ENCODE results near the gene SEL1L. TPM values are rescaled to one million over a fixed set of nuclear protein-coding genes. Genes with fewer than 3 reads are reported as not detected.

The SEL1L gene
- total and polyA plus RNA-seq, 4 donors = 13.2 to 101 (median 49.2) TPM

- DNase-seq (no peak), ATAC-seq (ENCODE audit: insufficient read depth, low FRiP score) (no peak)
- peaks cover 0 to 7% (median 0%) of the 10 kb centered on the region in 5 donors for H3K4me1 ChIP-seq (ENCODE audit: control insufficient read depth in 5 of 5, insufficient read depth in 5 of 5, low read length in 5 of 5)
- H3K9ac ChIP-seq (ENCODE audit: insufficient read depth in 1 of 2, low read length in 2 of 2) = no peak overlapping the region
- no peaks in the 10 kb centered on the region for H3K36me3 ChIP-seq (ENCODE audit: control insufficient read depth in 4 of 4, insufficient read depth in 4 of 4, low read length in 4 of 4)
- peaks cover 0 to 3% (median 0%) of the 10 kb centered on the region in 4 donors for H3K9me3 ChIP-seq (ENCODE audit: control insufficient read depth in 4 of 4, insufficient read depth in 3 of 4, low read length in 3 of 4)
- no peak overlapping the region for H3K4me3 ChIP-seq
- H3K27me3 ChIP-seq (ENCODE audit: control insufficient read depth in 3 of 3, insufficient read depth in 3 of 3, low read length in 2 of 3) = no peaks in the 10 kb centered on the region
- WGBS, 2 donors = 61 to 74% methylated on average over 2 of the region's 2 CpGs
- no peak overlapping the region for H3K27ac ChIP-seq (ENCODE audit: low read depth in 1 of 2, low read length in 1 of 2)
- TF ChIP-seq CTCF (IDR thresholded peaks at IDR 0.05; ENCODE audit: control extremely low read depth, extremely low read depth) = no peak
Observed at GRCh38 chr14:81562818-81563217, 29.2 kb upstream of the SEL1L start.

GRCh38 chr14:81561084-81561775 lies 27.6 kb upstream of the SEL1L start:
- 53 to 78% methylated on average over 10 of the region's 10 CpGs for WGBS, 2 donors
- ATAC-seq (ENCODE audit: insufficient read depth, low FRiP score) (no peak), DNase-seq (no peak)
- no peak for TF ChIP-seq CTCF (IDR thresholded peaks at IDR 0.05; ENCODE audit: control extremely low read depth, extremely low read depth)
- Histone ChIP-seq H3K27me3 (ENCODE audit: control insufficient read depth in 3 of 3, insufficient read depth in 3 of 3, low read length in 2 of 3) (no peaks in the 10 kb centered on the region), H3K4me1 (ENCODE audit: control insufficient read depth in 5 of 5, insufficient read depth in 5 of 5, low read length in 5 of 5) (peaks cover 0 to 7% (median 0%) of the 10 kb centered on the region in 5 donors), H3K4me3 (no peak overlapping the region), H3K36me3 (ENCODE audit: control insufficient read depth in 4 of 4, insufficient read depth in 4 of 4, low read length in 4 of 4) (no peaks in the 10 kb centered on the region), H3K27ac (ENCODE audit: low read depth in 1 of 2, low read length in 1 of 2) (no peak overlapping the region), H3K9ac (ENCODE audit: insufficient read depth in 1 of 2, low read length in 2 of 2) (no peak overlapping the region), H3K9me3 (ENCODE audit: control insufficient read depth in 4 of 4, insufficient read depth in 3 of 4, low read length in 3 of 4) (peaks cover 0 to 3% (median 0%) of the 10 kb centered on the region in 4 donors)

GRCh38 chr14:81559385-81559784 lies 25.7 kb upstream of the SEL1L start:
- H3K27ac ChIP-seq (ENCODE audit: low read depth in 1 of 2, low read length in 1 of 2) = no peak overlapping the region
- peaks cover 0 to 3% (median 0%) of the 10 kb centered on the region in 4 donors for H3K9me3 ChIP-seq (ENCODE audit: control insufficient read depth in 4 of 4, insufficient read depth in 3 of 4, low read length in 3 of 4)
- no peaks in the 10 kb centered on the region for H3K4me1 ChIP-seq (ENCODE audit: control insufficient read depth in 5 of 5, insufficient read depth in 5 of 5, low read length in 5 of 5)
- H3K4me3 ChIP-seq = no peak overlapping the region
- H3K36me3 ChIP-seq (ENCODE audit: control insufficient read depth in 4 of 4, insufficient read depth in 4 of 4, low read length in 4 of 4) = no peaks in the 10 kb centered on the region
- ATAC-seq (ENCODE audit: insufficient read depth, low FRiP score) (no peak), DNase-seq (no peak)
- no peak overlapping the region for H3K9ac ChIP-seq (ENCODE audit: insufficient read depth in 1 of 2, low read length in 2 of 2)
- no peak for TF ChIP-seq CTCF (IDR thresholded peaks at IDR 0.05; ENCODE audit: control extremely low read depth, extremely low read depth)
- no peaks in the 10 kb centered on the region for H3K27me3 ChIP-seq (ENCODE audit: control insufficient read depth in 3 of 3, insufficient read depth in 3 of 3, low read length in 2 of 3)
- WGBS, 2 donors = 49 to 59% methylated on average over 3 of the region's 3 CpGs

Measured in lung (tissue), 12 donors.